ENCODE data around the gene PACSIN1.

- TF ChIP-seq CTCF (IDR thresholded peaks at IDR 0.05) (no peak), POLR2A (IDR thresholded peaks at IDR 0.05) (no peak)
These were observed 20.3 kb downstream of the PACSIN1 start for GRCh38 chr6:34486106-34486740.
